ENCODE measurements around the gene HOXC12. TPM values are rescaled to one million over a fixed set of nuclear protein-coding genes. Genes with fewer than 3 reads are reported as not detected.

The HOXC12 gene
- total RNA-seq, 2 experiments from 2014 or later, result not detected

- Histone ChIP-seq H3K9me3 (ENCODE audit: control insufficient read depth in 1 of 2, insufficient read depth in 1 of 2, low read length in 2 of 2) (peaks cover 4 to 49% of the 10 kb centered on the region in 2 experiments), H3K4me1 (ENCODE audit: insufficient read depth, low read length) (peaks cover 20% of the 10 kb centered on the region), H3K4me3 (ENCODE audit: low read length) (no peak overlapping the region), H3K27me3 (ENCODE audit: control insufficient read depth in 1 of 2, insufficient read depth in 2 of 2, low read length in 2 of 2) (peaks cover 93 to 99% of the 10 kb centered on the region in 2 experiments), H3K36me3 (ENCODE audit: insufficient read depth, low read length) (no peaks in the 10 kb centered on the region), H3K27ac (ENCODE audit: low read depth in 1 of 2, low read length in 2 of 2) (no peak overlapping the region)
- H3K27me3 Mint-ChIP-seq, result peaks cover 99% of the 10 kb centered on the region
- no peaks in the 10 kb centered on the region for H3K4me1 Mint-ChIP-seq (ENCODE audit: low read depth)
- no peak overlapping the region for H3K27ac Mint-ChIP-seq
- TF ChIP-seq, protein P1, sequence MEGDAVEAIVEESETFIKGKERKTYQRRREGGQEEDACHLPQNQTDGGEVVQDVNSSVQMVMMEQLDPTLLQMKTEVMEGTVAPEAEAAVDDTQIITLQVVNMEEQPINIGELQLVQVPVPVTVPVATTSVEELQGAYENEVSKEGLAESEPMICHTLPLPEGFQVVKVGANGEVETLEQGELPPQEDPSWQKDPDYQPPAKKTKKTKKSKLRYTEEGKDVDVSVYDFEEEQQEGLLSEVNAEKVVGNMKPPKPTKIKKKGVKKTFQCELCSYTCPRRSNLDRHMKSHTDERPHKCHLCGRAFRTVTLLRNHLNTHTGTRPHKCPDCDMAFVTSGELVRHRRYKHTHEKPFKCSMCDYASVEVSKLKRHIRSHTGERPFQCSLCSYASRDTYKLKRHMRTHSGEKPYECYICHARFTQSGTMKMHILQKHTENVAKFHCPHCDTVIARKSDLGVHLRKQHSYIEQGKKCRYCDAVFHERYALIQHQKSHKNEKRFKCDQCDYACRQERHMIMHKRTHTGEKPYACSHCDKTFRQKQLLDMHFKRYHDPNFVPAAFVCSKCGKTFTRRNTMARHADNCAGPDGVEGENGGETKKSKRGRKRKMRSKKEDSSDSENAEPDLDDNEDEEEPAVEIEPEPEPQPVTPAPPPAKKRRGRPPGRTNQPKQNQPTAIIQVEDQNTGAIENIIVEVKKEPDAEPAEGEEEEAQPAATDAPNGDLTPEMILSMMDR (IDR thresholded peaks at IDR 0.05), result no peak
- no peaks in the 10 kb centered on the region for H3K9me3 Mint-ChIP-seq
- intact Hi-C loops (cut with DNase I, micrococcal nuclease), result no loop called here
- no peak overlapping the region for H3K4me3 Mint-ChIP-seq
- ChIA-PET CTCF (no interaction called here), POLR2A (no interaction called here)
- H3K36me3 Mint-ChIP-seq (ENCODE audit: low read depth), result no peaks in the 10 kb centered on the region
- DNase-seq (no peak), ATAC-seq (ENCODE audit: poor library complexity) (no peak)
Measured at GRCh38 chr12:53947743-53948142, 7.0 kb upstream of the HOXC12 start.

DNA sequence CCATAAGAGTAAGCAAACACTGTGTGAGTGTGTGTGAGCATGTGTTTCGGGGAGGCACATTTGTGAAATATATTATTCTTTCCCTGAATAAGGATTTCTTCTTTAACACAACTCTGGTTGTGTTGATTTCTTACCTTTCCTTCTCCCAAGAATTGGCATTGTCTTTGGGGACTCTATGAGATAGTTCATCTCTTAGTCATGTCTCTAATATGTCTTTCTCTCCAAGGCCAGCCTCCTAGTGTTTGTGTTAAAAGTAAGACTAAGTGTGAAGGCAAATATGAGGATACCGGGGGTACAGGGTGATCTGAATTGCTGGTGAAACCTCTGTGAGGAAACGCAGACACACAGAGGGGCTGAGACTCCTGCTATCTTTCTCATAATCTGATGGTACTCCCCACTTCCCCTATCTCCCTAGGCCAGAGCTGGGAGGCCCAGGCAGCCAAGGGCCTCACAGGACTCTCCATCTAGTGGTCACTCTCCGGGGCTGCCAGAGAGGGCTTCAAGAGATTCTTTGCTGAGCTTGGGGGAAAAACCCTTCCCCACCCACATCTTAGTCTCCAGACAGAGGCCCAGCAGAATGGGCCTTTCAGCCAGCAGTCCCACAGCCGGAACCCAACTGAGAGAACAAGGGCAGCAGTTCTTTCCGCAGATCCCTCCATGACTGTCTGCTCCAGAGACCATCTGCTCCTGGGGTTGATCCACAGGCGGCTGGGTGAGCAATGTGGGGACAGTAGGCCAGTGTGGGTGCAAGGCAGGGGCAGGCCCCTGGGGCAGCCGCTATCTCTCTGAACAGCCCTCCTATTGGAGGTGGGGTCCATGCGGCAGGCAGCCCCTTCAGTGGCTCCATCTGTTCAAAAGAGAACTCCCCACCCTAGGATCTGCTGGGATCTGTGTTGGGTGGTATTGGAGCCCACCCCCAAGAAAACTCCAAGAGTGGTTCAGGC is 5.8 kb upstream of the HOXC12 start:
- peaks cover 99% of the 10 kb centered on the region in 2 experiments for H3K27me3 ChIP-seq (ENCODE audit: control insufficient read depth in 1 of 2, insufficient read depth in 2 of 2, low read length in 2 of 2)
- H3K4me3 ChIP-seq (ENCODE audit: low read length), result no peak overlapping the region
- H3K9me3 ChIP-seq (ENCODE audit: control insufficient read depth in 1 of 2, insufficient read depth in 1 of 2, low read length in 2 of 2), result peaks cover 4 to 58% of the 10 kb centered on the region in 2 experiments
- intact Hi-C loops (cut with DNase I, micrococcal nuclease), result no loop called here
- H3K27ac ChIP-seq (ENCODE audit: low read depth in 1 of 2, low read length in 2 of 2), result no peak overlapping the region
- ChIA-PET CTCF (no interaction called here), POLR2A (no interaction called here)
- DNase-seq, result no peak
- Mint-ChIP-seq H3K27ac (no peak overlapping the region), H3K4me1 (ENCODE audit: low read depth) (peaks cover 9% of the 10 kb centered on the region), H3K36me3 (ENCODE audit: low read depth) (no peaks in the 10 kb centered on the region), H3K4me3 (no peak overlapping the region), H3K9me3 (no peaks in the 10 kb centered on the region), H3K27me3 (peaks cover 99% of the 10 kb centered on the region)
- no peaks in the 10 kb centered on the region for H3K36me3 ChIP-seq (ENCODE audit: insufficient read depth, low read length)
- peaks cover 24% of the 10 kb centered on the region for H3K4me1 ChIP-seq (ENCODE audit: insufficient read depth, low read length)
- ATAC-seq (ENCODE audit: poor library complexity), result no peak
- TF ChIP-seq, protein P1 (IDR thresholded peaks at IDR 0.05), result no peak

DNA sequence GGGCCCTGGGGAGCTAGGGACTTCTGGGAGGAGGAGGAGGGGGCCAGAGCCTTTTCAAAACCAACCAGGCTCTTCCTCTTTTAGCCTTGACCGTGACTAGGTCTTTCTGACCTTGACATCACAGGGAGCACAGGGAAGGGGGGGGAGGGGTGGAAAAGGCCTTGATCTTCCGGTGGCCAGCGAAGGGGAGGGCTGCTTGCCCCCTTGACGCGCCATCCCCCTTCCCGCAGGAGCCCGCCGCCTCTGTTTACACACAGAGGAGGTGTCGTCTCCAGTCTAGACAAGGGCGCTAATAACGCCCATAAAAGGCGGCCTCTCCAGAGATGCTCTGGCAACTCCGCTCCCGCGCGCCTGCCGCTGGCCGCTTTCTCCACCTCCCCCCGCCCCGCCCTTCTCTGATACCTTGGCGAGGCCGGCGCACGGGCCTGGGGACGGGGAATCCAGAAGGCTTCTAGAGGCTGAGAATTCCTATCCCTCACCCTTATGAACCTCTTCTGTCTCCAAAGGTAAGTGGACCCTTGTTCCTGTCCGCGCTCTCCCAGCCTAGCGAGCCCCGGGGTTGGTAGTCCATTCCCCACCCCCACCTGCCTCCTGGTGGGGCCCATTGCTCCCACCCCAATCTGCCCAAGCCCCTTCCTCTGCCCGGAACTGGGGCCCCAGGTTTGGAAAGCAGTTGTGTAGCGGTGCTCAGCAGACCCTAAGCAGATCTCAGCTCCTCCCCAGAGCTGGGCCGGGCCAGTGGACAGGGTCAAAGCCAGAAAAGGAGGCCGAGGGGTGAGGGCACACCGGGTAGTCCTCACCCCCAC is 4.9 kb upstream of the HOXC12 start:
- ChIA-PET POLR2A (no interaction called here), CTCF (no interaction called here)
- DNase-seq, result no peak
- Mint-ChIP-seq H3K27me3 (peaks cover 99% of the 10 kb centered on the region), H3K4me1 (ENCODE audit: low read depth) (peaks cover 14% of the 10 kb centered on the region), H3K36me3 (ENCODE audit: low read depth) (no peaks in the 10 kb centered on the region), H3K27ac (no peak overlapping the region), H3K9me3 (no peaks in the 10 kb centered on the region), H3K4me3 (peak overlapping the region; percentile 11)
- Histone ChIP-seq H3K9me3 (ENCODE audit: control insufficient read depth in 1 of 2, insufficient read depth in 1 of 2, low read length in 2 of 2) (peaks cover 4 to 61% of the 10 kb centered on the region in 2 experiments), H3K36me3 (ENCODE audit: insufficient read depth, low read length) (no peaks in the 10 kb centered on the region), H3K27me3 (ENCODE audit: control insufficient read depth in 1 of 2, insufficient read depth in 2 of 2, low read length in 2 of 2) (peaks cover 99% of the 10 kb centered on the region in 2 experiments), H3K4me3 (ENCODE audit: low read length) (no peak overlapping the region), H3K27ac (ENCODE audit: low read depth in 1 of 2, low read length in 2 of 2) (no peak overlapping the region), H3K4me1 (ENCODE audit: insufficient read depth, low read length) (peaks cover 28% of the 10 kb centered on the region)
- ATAC-seq (ENCODE audit: poor library complexity), result no peak
- intact Hi-C loops (cut with DNase I, micrococcal nuclease), result loop anchor here in 1 of 2 experiments (2.0 to 5.0 kb wide), 2 partner anchors 13 to 37 kb away; partner anchors contain the start of gene HOXC10
- TF ChIP-seq, protein P1 (IDR thresholded peaks at IDR 0.05), result no peak

Data from CD4-positive, alpha-beta T cell (primary cell).